K562 (cell line): ENCODE results near the gene FADD. TPM values are rescaled to one million over a fixed set of nuclear protein-coding genes. Genes with fewer than 3 reads are reported as not detected.

Experiments
- ATAC-seq: fragments of 200-7000 bp; cut with Tn5 transposase; 3 replicates; pipeline ENCODE4 v1.9.1; 2020; ENCODE audit warnings: moderate library complexity
- BruUV-seq: library from RNA; stranded (reverse); fragments of 400-500 nt; replicated peaks from 2 replicates; lab custom pipeline; 2021; lab: Mats Ljungman, UMichigan
- CTCF ChIA-PET: fragments of 300-600 bp; formaldehyde crosslinking; extraction: SDS; loops from one replicate; lab custom pipeline; 2021; ENCODE audit warnings: low intra/inter-chr PET ratio; lab: Yijun Ruan, JAX
- POLR2A ChIA-PET: fragments of 300-600, 350-650 bp; sonication (Branson Sonifier 250); formaldehyde crosslinking; extraction: SDS; loops from one replicate; lab custom pipeline; 2021; ENCODE audit warnings: antibody characterized with exemption, inconsistent platforms; lab: Yijun Ruan, JAX
- DNase-seq, 4 experiments: peaks; one replicate each; pipeline versions ENCODE4 v3.0.0 to v3.0.0-alpha.2; 2011 to 2018; ENCODE audit warnings: low spot score in 3 of 4, mixed read lengths in 3 of 4; ENCODE audit errors: extremely low read depth in 1 of 4
- FAIRE-seq: peaks from 2 replicates; lab custom pipeline; 2011; peaks lifted over from hg19 to GRCh38; lab: Jason Lieb, UNC
- H2AFZ ChIP-seq: 2 replicates; pipeline ENCODE4 v1.6.0; 2011; ENCODE audit warnings: low read depth, low read length, control low read depth, inconsistent platforms
- H3K27ac ChIP-seq: fragments of 200-600 bp; 3 replicates; pipeline ENCODE4 v1.8.0; 2011; ENCODE audit warnings: low read depth, mild to moderate bottlenecking, control low read depth, inconsistent platforms, low read length, moderate library complexity, mixed read lengths; ENCODE audit errors: extremely low read depth
- H3K27me3 ChIP-seq, 2 experiments: fragments of 300-600 bp in 1 of 2; 2 replicates in 1 of 2; 3 replicates in 1 of 2; pipeline versions ENCODE4 v1.6.0 to v1.8.0; 2011; ENCODE audit warnings: inconsistent platforms in 2 of 2, low read length in 2 of 2, mild to moderate bottlenecking in 1 of 2, mixed read lengths in 1 of 2, moderate library complexity in 1 of 2; ENCODE audit not compliant: control insufficient read depth in 2 of 2, insufficient read depth in 2 of 2
- H3K36me3 ChIP-seq: fragments of 300-600 bp; 3 replicates; pipeline ENCODE4 v1.8.0; 2011; ENCODE audit warnings: mild to moderate bottlenecking, low read length, inconsistent platforms; ENCODE audit not compliant: control insufficient read depth, insufficient read depth
- H3K4me1 ChIP-seq, 2 experiments: fragments of 200-600 bp in 1 of 2; replicated peaks in 1 of 2; 2 replicates in 1 of 2; 3 replicates in 1 of 2; pipeline versions ENCODE4 v1.5.1 to v1.8.0; 2011; ENCODE audit warnings: inconsistent platforms in 2 of 2, low read length in 2 of 2, mild to moderate bottlenecking in 1 of 2, mixed read lengths in 1 of 2, moderate library complexity in 1 of 2; ENCODE audit not compliant: control insufficient read depth in 2 of 2, insufficient read depth in 2 of 2
- H3K4me2 ChIP-seq: 2 replicates; pipeline ENCODE4 v1.6.1; 2011; ENCODE audit warnings: low read length, control low read depth, inconsistent platforms, mixed read lengths; ENCODE audit not compliant: insufficient read depth
- H3K4me3 ChIP-seq: fragments of 200-600 bp; sonication (generic), shearing (Covaris generic); 2 replicates; pipeline ENCODE4 v1.5.1; 2016; ENCODE audit warnings: control low read depth, inconsistent platforms
- H3K79me2 ChIP-seq: fragments of 200-600 bp; 3 replicates; pipeline ENCODE4 v1.8.0; 2011; ENCODE audit warnings: low read length, inconsistent platforms; ENCODE audit not compliant: control insufficient read depth, insufficient read depth
- H3K9ac ChIP-seq, 2 experiments: 2 replicates each; pipeline versions ENCODE4 v1.6.0 to v1.6.1; 2011; ENCODE audit warnings: low read depth in 2 of 2, low read length in 2 of 2, control low read depth in 1 of 2, inconsistent platforms in 1 of 2, mild to moderate bottlenecking in 1 of 2, mixed read lengths in 1 of 2; ENCODE audit not compliant: insufficient read depth in 1 of 2
- H3K9me1 ChIP-seq: one replicate; pipeline ENCODE4 v1.6.0; 2011; ENCODE audit warnings: inconsistent platforms, mild to moderate bottlenecking, low read length, moderate library complexity; ENCODE audit not compliant: control insufficient read depth, insufficient read depth
- H3K9me3 ChIP-seq: replicated peaks from 2 replicates; pipeline ENCODE4 v1.5.1; 2011; ENCODE audit warnings: low read depth, low read length, inconsistent platforms; ENCODE audit not compliant: control insufficient read depth, insufficient read depth
- H4K20me1 ChIP-seq: replicated peaks from 2 replicates; pipeline ENCODE4 v1.6.1; 2011; ENCODE audit warnings: low read length, inconsistent platforms, mixed read lengths; ENCODE audit not compliant: control insufficient read depth, insufficient read depth
- GABPB2 ChIP-seq: fragments of 250-450 bp; sonication (Bioruptor Pico); conservative IDR thresholded peaks from 2 replicates; pipeline ENCODE4 v1.5.1; 2021; ENCODE audit warnings: mild to moderate bottlenecking
- MAFG ChIP-seq: fragments of 450-650 bp; conservative IDR thresholded peaks from 2 replicates; pipeline ENCODE4 v1.6.1; 2016; ENCODE audit warnings: missing genetic modification characterization, missing compliant biosample characterization
- U2AF1 ChIP-seq: fragments of 200-400 bp; formaldehyde crosslinking; optimal IDR thresholded peaks from 2 replicates; pipeline ENCODE3; 2017; ENCODE audit warnings: mild to moderate bottlenecking, low read depth, low read length, moderate library complexity
- WGBS: fragments of 100-300 bp; shearing (Covaris generic); methylation state at CpG from one replicate; pipeline ENCODE4 v1.1.6; 2016; ENCODE audit warnings: low coverage, mixed read lengths; ENCODE audit not compliant: insufficient coverage; ENCODE audit errors: missing lambda C conversion rate; 5-methylcytosine and 5-hydroxymethylcytosine counted together
- in situ Hi-C: fragments of 300-500 bp; cut with MboI; formaldehyde crosslinking; loops from 4 replicates; pipeline ENCODE4 v1.15.0; 2018; ENCODE audit warnings: inconsistent platforms, mixed read lengths
- intact Hi-C: fragments of 100-400 bp; cut with micrococcal nuclease; formaldehyde crosslinking; loops from 2 replicates; pipeline ENCODE4 v1.14.2; 2022
- polyA plus RNA-seq, 8 experiments: library from polyadenylated mRNA; depleted of rRNA in 4 of 8; stranded (reverse) in 5 of 8; unstranded in 3 of 8; fragments of >200 nt; fragmentation: Nextera tagmentation in 2 of 8; fragmentation: Illumina TruSeq in 1 of 8; extraction: Ambion mirVana in 2 of 8; extraction: Trizol in 1 of 8; gene quantifications; 2 replicates each; pipeline versions ENCODE4 v1.2.1 to v1.2.3, GENCODE V29; 2011 to 2014; ENCODE audit warnings: inconsistent platforms in 1 of 8, missing spikeins in 1 of 8
- total RNA-seq, 7 experiments: library from RNA; depleted of rRNA in 6 of 7; stranded (reverse); fragments of >200 nt in 6 of 7; fragmentation: Illumina TruSeq in 2 of 7; extraction: Trizol in 2 of 7; gene quantifications; 2 replicates each; pipeline versions ENCODE4 v1.2.1 to v1.2.3, GENCODE V29; 2011 to 2021; ENCODE audit warnings: low replicate concordance in 1 of 7
- TF ChIP-seq, protein P1 (sequence below): fragments of 450-650 bp; IDR thresholded peaks from 2 replicates; pipeline ENCODE4 v1.6.1; 2016; ENCODE audit warnings: antibody characterized with exemption
- TF ChIP-seq, protein P2 (sequence below): fragments of 450-650 bp; formaldehyde crosslinking; IDR thresholded peaks from 2 replicates; pipeline ENCODE4 v1.4.0; 2022; ENCODE audit warnings: missing genetic modification characterization
- TF ChIP-seq, protein P3 (sequence below): fragments of 450-650 bp; IDR thresholded peaks from 2 replicates; pipeline ENCODE4 v1.6.1; 2016
- TF ChIP-seq, protein P4 (sequence below), 3 experiments: fragments of 200-800 bp in 1 of 3; fragments of 250-450 bp in 1 of 3; fragments of 450-650 bp in 1 of 3; sonication (Bioruptor Pico) in 1 of 3; sonication (Bioruptor generic) in 1 of 3; formaldehyde crosslinking in 1 of 3; IDR thresholded peaks; 2 replicates each; pipeline versions ENCODE4 v1.6.1 to v1.8.0; 2016 to 2022; ENCODE audit warnings: mild to moderate bottlenecking in 2 of 3, missing genetic modification characterization in 2 of 3, missing compliant biosample characterization in 1 of 3, moderate library complexity in 1 of 3
- TF ChIP-seq, protein P5 (sequence below): fragments of 250-450 bp; sonication (Bioruptor Pico); IDR thresholded peaks from 2 replicates; pipeline ENCODE4 v1.5.0; 2021; ENCODE audit warnings: mild to moderate bottlenecking, borderline replicate concordance
- TF ChIP-seq, protein P6 (sequence below): fragments of 250-450 bp; sonication (Bioruptor Pico); IDR thresholded peaks from 2 replicates; pipeline ENCODE4 v1.4.0; 2020; ENCODE audit warnings: mild to moderate bottlenecking

Gene FADD
- total and polyA plus RNA-seq, 9 of the 15 experiments (the other 6 are each of a cell fraction or from before 2014, with no cell fraction given) = 0.29 to 26.9 (median 20.4) TPM

DNA sequence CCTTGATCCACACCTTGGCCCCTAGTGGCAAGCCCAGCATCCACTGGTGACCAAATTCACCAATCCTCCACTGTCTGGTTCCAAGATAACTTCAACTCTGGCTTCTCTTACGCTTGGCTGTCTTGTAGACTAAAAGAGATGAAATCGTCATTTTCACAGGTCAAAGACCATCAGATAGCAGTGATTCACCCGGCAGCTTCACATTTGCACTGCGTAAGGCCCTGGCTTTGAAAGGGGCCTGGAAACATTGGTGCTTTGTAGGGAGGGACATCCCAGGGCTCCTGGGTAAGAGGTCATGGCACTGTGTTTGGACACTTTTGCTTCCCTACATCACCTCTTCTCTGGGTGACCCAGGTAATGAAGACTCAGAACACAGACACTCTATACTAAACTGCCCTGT is 30.1 kb upstream of the FADD start:
- H3K27me3 ChIP-seq = peaks cover 11 to 49% of the 10 kb centered on the region in 2 experiments; a peak in 3 of 5 replicates
- WGBS = 1% methylated on average over 4 of the region's 4 CpGs
- ChIA-PET POLR2A (interaction anchor here (0.6 kb wide), 1 partner anchor 297 kb away, joined by 4 read pairs; no protein-coding TSS in a partner anchor), CTCF (no interaction called here)
- no peak overlapping the region for H3K4me3 ChIP-seq
- FAIRE-seq (no peak), DNase-seq (no peak), ATAC-seq (no peak)
- no peaks in the 10 kb centered on the region for H3K79me2 ChIP-seq
- peaks cover 0 to 20% of the 10 kb centered on the region in 2 experiments; a peak in 2 of 5 replicates for H3K4me1 ChIP-seq
- intact Hi-C loops (no loop called here), in situ Hi-C loops (no loop called here)
- no peaks in the 10 kb centered on the region for H3K36me3 ChIP-seq
- H2AFZ ChIP-seq = no peak overlapping the region
- H3K27ac ChIP-seq = no peak overlapping the region
- H3K4me2 ChIP-seq = no peak overlapping the region
- H3K9ac ChIP-seq = no peak overlapping the region
- H3K9me3 ChIP-seq = no peaks in the 10 kb centered on the region
- no TSS peak for BruUV-seq
- peaks cover 6% of the 10 kb centered on the region; the same call in 1 of the 2 replicates for H4K20me1 ChIP-seq
- H3K9me1 ChIP-seq = no peaks in the 10 kb centered on the region
- TF ChIP-seq, protein P1, sequence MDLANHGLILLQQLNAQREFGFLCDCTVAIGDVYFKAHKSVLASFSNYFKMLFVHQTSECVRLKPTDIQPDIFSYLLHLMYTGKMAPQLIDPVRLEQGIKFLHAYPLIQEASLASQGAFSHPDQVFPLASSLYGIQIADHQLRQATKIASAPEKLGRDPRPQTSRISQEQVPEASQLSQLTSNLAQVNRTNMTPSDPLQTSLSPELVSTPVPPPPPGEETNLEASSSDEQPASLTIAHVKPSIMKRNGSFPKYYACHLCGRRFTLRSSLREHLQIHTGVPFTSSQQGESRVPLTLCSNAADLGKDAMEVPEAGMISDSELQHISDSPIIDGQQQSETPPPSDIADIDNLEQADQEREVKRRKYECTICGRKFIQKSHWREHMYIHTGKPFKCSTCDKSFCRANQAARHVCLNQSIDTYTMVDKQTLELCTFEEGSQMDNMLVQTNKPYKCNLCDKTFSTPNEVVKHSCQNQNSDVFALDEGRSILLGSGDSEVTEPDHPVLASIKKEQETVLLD = no peak
- TF ChIP-seq, protein P2, sequence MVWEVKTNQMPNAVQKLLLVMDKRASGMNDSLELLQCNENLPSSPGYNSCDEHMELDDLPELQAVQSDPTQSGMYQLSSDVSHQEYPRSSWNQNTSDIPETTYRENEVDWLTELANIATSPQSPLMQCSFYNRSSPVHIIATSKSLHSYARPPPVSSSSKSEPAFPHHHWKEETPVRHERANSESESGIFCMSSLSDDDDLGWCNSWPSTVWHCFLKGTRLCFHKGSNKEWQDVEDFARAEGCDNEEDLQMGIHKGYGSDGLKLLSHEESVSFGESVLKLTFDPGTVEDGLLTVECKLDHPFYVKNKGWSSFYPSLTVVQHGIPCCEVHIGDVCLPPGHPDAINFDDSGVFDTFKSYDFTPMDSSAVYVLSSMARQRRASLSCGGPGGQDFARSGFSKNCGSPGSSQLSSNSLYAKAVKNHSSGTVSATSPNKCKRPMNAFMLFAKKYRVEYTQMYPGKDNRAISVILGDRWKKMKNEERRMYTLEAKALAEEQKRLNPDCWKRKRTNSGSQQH (CRISPR knock-in tag) = no peak
- no peak for TF ChIP-seq U2AF1
- TF ChIP-seq GABPB2 (CRISPR knock-in tag) = no peak
- TF ChIP-seq, protein P3, sequence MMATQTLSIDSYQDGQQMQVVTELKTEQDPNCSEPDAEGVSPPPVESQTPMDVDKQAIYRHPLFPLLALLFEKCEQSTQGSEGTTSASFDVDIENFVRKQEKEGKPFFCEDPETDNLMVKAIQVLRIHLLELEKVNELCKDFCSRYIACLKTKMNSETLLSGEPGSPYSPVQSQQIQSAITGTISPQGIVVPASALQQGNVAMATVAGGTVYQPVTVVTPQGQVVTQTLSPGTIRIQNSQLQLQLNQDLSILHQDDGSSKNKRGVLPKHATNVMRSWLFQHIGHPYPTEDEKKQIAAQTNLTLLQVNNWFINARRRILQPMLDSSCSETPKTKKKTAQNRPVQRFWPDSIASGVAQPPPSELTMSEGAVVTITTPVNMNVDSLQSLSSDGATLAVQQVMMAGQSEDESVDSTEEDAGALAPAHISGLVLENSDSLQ = no peak
- TF ChIP-seq, protein P4, sequence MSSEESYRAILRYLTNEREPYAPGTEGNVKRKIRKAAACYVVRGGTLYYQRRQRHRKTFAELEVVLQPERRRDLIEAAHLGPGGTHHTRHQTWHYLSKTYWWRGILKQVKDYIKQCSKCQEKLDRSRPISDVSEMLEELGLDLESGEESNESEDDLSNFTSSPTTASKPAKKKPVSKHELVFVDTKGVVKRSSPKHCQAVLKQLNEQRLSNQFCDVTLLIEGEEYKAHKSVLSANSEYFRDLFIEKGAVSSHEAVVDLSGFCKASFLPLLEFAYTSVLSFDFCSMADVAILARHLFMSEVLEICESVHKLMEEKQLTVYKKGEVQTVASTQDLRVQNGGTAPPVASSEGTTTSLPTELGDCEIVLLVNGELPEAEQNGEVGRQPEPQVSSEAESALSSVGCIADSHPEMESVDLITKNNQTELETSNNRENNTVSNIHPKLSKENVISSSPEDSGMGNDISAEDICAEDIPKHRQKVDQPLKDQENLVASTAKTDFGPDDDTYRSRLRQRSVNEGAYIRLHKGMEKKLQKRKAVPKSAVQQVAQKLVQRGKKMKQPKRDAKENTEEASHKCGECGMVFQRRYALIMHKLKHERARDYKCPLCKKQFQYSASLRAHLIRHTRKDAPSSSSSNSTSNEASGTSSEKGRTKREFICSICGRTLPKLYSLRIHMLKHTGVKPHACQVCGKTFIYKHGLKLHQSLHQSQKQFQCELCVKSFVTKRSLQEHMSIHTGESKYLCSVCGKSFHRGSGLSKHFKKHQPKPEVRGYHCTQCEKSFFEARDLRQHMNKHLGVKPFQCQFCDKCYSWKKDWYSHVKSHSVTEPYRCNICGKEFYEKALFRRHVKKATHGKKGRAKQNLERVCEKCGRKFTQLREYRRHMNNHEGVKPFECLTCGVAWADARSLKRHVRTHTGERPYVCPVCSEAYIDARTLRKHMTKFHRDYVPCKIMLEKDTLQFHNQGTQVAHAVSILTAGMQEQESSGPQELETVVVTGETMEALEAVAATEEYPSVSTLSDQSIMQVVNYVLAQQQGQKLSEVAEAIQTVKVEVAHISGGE (CRISPR knock-in tag; IDR thresholded peaks at IDR 0.05) = no peak
- TF ChIP-seq MAFG = no peak
- TF ChIP-seq, protein P5, sequence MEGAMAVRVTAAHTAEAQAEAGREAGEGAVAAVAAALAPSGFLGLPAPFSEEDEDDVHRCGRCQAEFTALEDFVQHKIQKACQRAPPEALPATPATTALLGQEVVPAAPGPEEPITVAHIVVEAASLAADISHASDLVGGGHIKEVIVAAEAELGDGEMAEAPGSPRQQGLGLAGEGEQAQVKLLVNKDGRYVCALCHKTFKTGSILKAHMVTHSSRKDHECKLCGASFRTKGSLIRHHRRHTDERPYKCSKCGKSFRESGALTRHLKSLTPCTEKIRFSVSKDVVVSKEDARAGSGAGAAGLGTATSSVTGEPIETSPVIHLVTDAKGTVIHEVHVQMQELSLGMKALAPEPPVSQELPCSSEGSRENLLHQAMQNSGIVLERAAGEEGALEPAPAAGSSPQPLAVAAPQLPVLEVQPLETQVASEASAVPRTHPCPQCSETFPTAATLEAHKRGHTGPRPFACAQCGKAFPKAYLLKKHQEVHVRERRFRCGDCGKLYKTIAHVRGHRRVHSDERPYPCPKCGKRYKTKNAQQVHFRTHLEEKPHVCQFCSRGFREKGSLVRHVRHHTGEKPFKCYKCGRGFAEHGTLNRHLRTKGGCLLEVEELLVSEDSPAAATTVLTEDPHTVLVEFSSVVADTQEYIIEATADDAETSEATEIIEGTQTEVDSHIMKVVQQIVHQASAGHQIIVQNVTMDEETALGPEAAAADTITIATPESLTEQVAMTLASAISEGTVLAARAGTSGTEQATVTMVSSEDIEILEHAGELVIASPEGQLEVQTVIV (CRISPR knock-in tag) = no peak
- TF ChIP-seq, protein P6, sequence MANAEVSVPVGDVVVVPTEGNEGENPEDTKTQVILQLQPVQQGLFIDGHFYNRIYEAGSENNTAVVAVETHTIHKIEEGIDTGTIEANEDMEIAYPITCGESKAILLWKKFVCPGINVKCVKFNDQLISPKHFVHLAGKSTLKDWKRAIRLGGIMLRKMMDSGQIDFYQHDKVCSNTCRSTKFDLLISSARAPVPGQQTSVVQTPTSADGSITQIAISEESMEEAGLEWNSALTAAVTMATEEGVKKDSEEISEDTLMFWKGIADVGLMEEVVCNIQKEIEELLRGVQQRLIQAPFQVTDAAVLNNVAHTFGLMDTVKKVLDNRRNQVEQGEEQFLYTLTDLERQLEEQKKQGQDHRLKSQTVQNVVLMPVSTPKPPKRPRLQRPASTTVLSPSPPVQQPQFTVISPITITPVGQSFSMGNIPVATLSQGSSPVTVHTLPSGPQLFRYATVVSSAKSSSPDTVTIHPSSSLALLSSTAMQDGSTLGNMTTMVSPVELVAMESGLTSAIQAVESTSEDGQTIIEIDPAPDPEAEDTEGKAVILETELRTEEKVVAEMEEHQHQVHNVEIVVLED = no peak
